SK-N-SH (cell line): ENCODE measurements around the gene TBC1D16. TPM values are rescaled to one million over a fixed set of nuclear protein-coding genes. Genes with fewer than 3 reads are reported as not detected.

Source experiments
- CTCF ChIA-PET: fragments of 300-600, 350-600 bp; formaldehyde crosslinking; extraction: SDS; loops from one replicate; lab custom pipeline; 2021; lab: Yijun Ruan, JAX
- POLR2A ChIA-PET: fragments of 350-600 bp; sonication (Branson Sonifier 250); formaldehyde crosslinking; extraction: SDS; loops from one replicate; lab custom pipeline; 2020; ENCODE audit warnings: antibody characterized with exemption, inconsistent platforms; lab: Yijun Ruan, JAX
- DNase-seq: peaks from one replicate; pipeline ENCODE4 v3.0.0; 2012
- H2AFZ ChIP-seq: fragments of 200-600 bp; sonication (generic); 2 replicates; pipeline ENCODE4 v1.8.1; 2016; ENCODE audit warnings: antibody characterized with exemption, mild to moderate bottlenecking, low read depth
- H3F3A ChIP-seq: fragments of 200-600 bp; sonication (generic); replicated peaks from 2 replicates; pipeline ENCODE3; 2016; ENCODE audit warnings: antibody characterized with exemption, mild to moderate bottlenecking; ENCODE audit not compliant: insufficient read depth
- H3K27ac ChIP-seq, 2 experiments: fragments of 200-500 bp in 1 of 2; fragments of 200-600 bp in 1 of 2; sonication (Bioruptor generic) in 1 of 2; sonication (generic), shearing (Covaris generic) in 1 of 2; 2 replicates each; pipeline versions ENCODE4 v1.5.1 to v1.6.1; 2014 to 2016; ENCODE audit warnings: low read depth in 2 of 2, inconsistent platforms in 1 of 2, low read length in 1 of 2, mild to moderate bottlenecking in 1 of 2, mixed read lengths in 1 of 2
- H3K27me3 ChIP-seq: fragments of 200-600 bp; sonication (generic), shearing (Covaris generic); 2 replicates; pipeline ENCODE4 v1.6.1; 2016; ENCODE audit warnings: mixed run types; ENCODE audit not compliant: insufficient read depth
- H3K36me3 ChIP-seq, 2 experiments: fragments of 200-500 bp in 1 of 2; fragments of 200-600 bp in 1 of 2; sonication (Bioruptor generic) in 1 of 2; sonication (generic) in 1 of 2; replicated peaks in 1 of 2; 2 replicates each; pipeline versions ENCODE3 to v1.5.1; 2014 to 2016; ENCODE audit warnings: low read length in 1 of 2, mild to moderate bottlenecking in 1 of 2; ENCODE audit not compliant: insufficient read depth in 2 of 2, control insufficient read depth in 1 of 2
- H3K4me1 ChIP-seq, 2 experiments: fragments of 200-500 bp in 1 of 2; fragments of 200-600 bp in 1 of 2; sonication (Bioruptor generic) in 1 of 2; sonication (generic), shearing (Covaris generic) in 1 of 2; 2 replicates each; pipeline versions ENCODE4 v1.5.1 to v1.6.1; 2014 to 2016; ENCODE audit warnings: low read depth in 1 of 2, low read length in 1 of 2, mixed run types in 1 of 2; ENCODE audit not compliant: insufficient read depth in 2 of 2, control insufficient read depth in 1 of 2
- H3K4me2 ChIP-seq: fragments of 200-600 bp; sonication (generic), shearing (Covaris generic); 2 replicates; pipeline ENCODE4 v1.6.1; 2017; ENCODE audit warnings: mixed run types
- H3K4me3 ChIP-seq, 2 experiments: fragments of 200-500 bp in 1 of 2; fragments of 200-600 bp in 1 of 2; sonication (Bioruptor generic) in 1 of 2; sonication (generic), shearing (Covaris generic) in 1 of 2; 2 replicates each; pipeline versions ENCODE4 v1.5.1 to v1.8.1; 2014 to 2016; ENCODE audit warnings: low read depth in 2 of 2, inconsistent platforms in 1 of 2, low read length in 1 of 2, mild to moderate bottlenecking in 1 of 2, mixed read lengths in 1 of 2, moderate library complexity in 1 of 2
- H3K79me2 ChIP-seq: fragments of 200-600 bp; sonication (generic); 2 replicates; pipeline ENCODE4 v1.8.1; 2017; ENCODE audit warnings: mild to moderate bottlenecking; ENCODE audit not compliant: insufficient read depth
- H3K9ac ChIP-seq: fragments of 200-600 bp; sonication (generic); 2 replicates; pipeline ENCODE4 v1.6.1; 2017; ENCODE audit warnings: mixed run types
- H3K9me2 ChIP-seq: fragments of 200-600 bp; sonication (generic); 2 replicates; pipeline ENCODE4 v1.6.1; 2017; ENCODE audit warnings: mixed run types
- H3K9me3 ChIP-seq: fragments of 200-600 bp; sonication (generic); 2 replicates; pipeline ENCODE4 v1.6.1; 2017; ENCODE audit warnings: mixed run types, mild to moderate bottlenecking, moderate library complexity
- H4K20me1 ChIP-seq: fragments of 200-600 bp; sonication (generic); 2 replicates; pipeline ENCODE4 v1.6.1; 2017; ENCODE audit warnings: mild to moderate bottlenecking, mixed run types; ENCODE audit not compliant: insufficient read depth
- CHD2 ChIP-seq: fragments of 150-350 bp; IDR thresholded peaks from 2 replicates; pipeline ENCODE4 v1.6.1; 2018; ENCODE audit warnings: low read length; ENCODE audit not compliant: partially characterized antibody
- EZH2phosphoT487 ChIP-seq: fragments of 200-600 bp; sonication (generic); IDR thresholded peaks from 2 replicates; pipeline ENCODE4 v1.6.1; 2017; ENCODE audit warnings: low read depth, mixed run types, mild to moderate bottlenecking, antibody characterized with exemption, moderate library complexity, borderline replicate concordance
- FOSL2 ChIP-seq: IDR thresholded peaks from 2 replicates; pipeline ENCODE4 v1.4.0; 2012; ENCODE audit warnings: low read depth, mild to moderate bottlenecking, moderate library complexity, borderline replicate concordance
- FOXJ3 ChIP-seq: sonication (generic); formaldehyde crosslinking; IDR thresholded peaks from 2 replicates; pipeline ENCODE4 v1.5.1; 2020; ENCODE audit warnings: mild to moderate bottlenecking, missing genetic modification reagents
- GATA2 ChIP-seq: sonication (generic); formaldehyde crosslinking; IDR thresholded peaks from 2 replicates; pipeline ENCODE4 v1.5.0; 2020; ENCODE audit warnings: mild to moderate bottlenecking, missing genetic modification reagents
- IRF3 ChIP-seq: fragments of 150-350 bp; IDR thresholded peaks from 2 replicates; pipeline ENCODE4 v1.6.1; 2016; ENCODE audit warnings: mild to moderate bottlenecking, low read depth, low read length
- NFIC ChIP-seq: IDR thresholded peaks from 2 replicates; pipeline ENCODE4 v1.4.0; 2012; ENCODE audit warnings: borderline replicate concordance
- RAD21 ChIP-seq: IDR thresholded peaks from 2 replicates; pipeline ENCODE4 v1.6.1; 2012; ENCODE audit warnings: mild to moderate bottlenecking, low read length
- RCOR1 ChIP-seq: fragments of 150-350 bp; IDR thresholded peaks from 2 replicates; pipeline ENCODE4 v1.6.1; 2017; ENCODE audit warnings: antibody characterized with exemption, low read length
- RFX5 ChIP-seq: IDR thresholded peaks from 2 replicates; pipeline ENCODE4 v1.6.1; 2012; ENCODE audit warnings: mild to moderate bottlenecking, improper control_type of control experiment, low read length
- RXRA ChIP-seq: IDR thresholded peaks from 2 replicates; pipeline ENCODE4 v1.4.0; 2012; ENCODE audit warnings: low read depth, mild to moderate bottlenecking, borderline replicate concordance
- SIN3A ChIP-seq: IDR thresholded peaks from 2 replicates; pipeline ENCODE4 v1.6.1; 2012; ENCODE audit warnings: low read depth, mild to moderate bottlenecking, low read length, moderate library complexity, borderline replicate concordance
- TAF1 ChIP-seq: IDR thresholded peaks from 2 replicates; pipeline ENCODE4 v1.6.1; 2012; ENCODE audit warnings: low read depth, mild to moderate bottlenecking, low read length, moderate library complexity, borderline replicate concordance
- TCF12 ChIP-seq: IDR thresholded peaks from 2 replicates; pipeline ENCODE4 v1.4.0; 2012
- TEAD4 ChIP-seq: IDR thresholded peaks from 2 replicates; pipeline ENCODE4 v1.4.0; 2012; ENCODE audit warnings: mild to moderate bottlenecking, borderline replicate concordance; ENCODE audit not compliant: insufficient read depth
- USF1 ChIP-seq: IDR thresholded peaks from 2 replicates; pipeline ENCODE4 v1.4.0; 2012; ENCODE audit warnings: low read depth, borderline replicate concordance
- WGBS: methylation state at CpG from one replicate; pipeline ENCODE4 v1.1.6; 2017; ENCODE audit warnings: low lambda C conversion rate; 5-methylcytosine and 5-hydroxymethylcytosine counted together
- polyA plus RNA-seq, 3 experiments: library from polyadenylated mRNA; depleted of rRNA; stranded (reverse); fragments of >200 nt; gene quantifications; 2 replicates each; pipeline ENCODE4 v1.2.3, GENCODE V29; 2012

Gene TBC1D16
- polyA plus RNA-seq, 1 of the 3 experiments (the other 2 are of a cell fraction), result 14.5 TPM

- TF ChIP-seq RCOR1 (no peak), CHD2 (no peak), EZH2phosphoT487 (no peak), TCF12 (no peak)
These were observed 105.4 kb downstream of the TBC1D16 start (continued) for GRCh38 chr17:79930062-79930876.

- peaks cover 6 to 22% of the 10 kb centered on the region in 2 experiments; a peak in 2 of 4 replicates for H3K4me1 ChIP-seq
- no peak overlapping the region for H3K27ac ChIP-seq
- H3K9me2 ChIP-seq, result no peaks in the 10 kb centered on the region
- no peaks in the 10 kb centered on the region for H3K27me3 ChIP-seq
- H4K20me1 ChIP-seq, result no peaks in the 10 kb centered on the region
- H3K9ac ChIP-seq, result no peak overlapping the region
- peak overlapping the region; percentile 92 for H3K4me2 ChIP-seq
- TF ChIP-seq RXRA, result no peak
- no peak for TF ChIP-seq TEAD4
- no peak for TF ChIP-seq RAD21
- no peak for TF ChIP-seq IRF3
- TF ChIP-seq NFIC, result no peak
- no peak for TF ChIP-seq EZH2phosphoT487
- TF ChIP-seq FOXJ3 (CRISPR knock-in tag), result no peak
- no peak for TF ChIP-seq TAF1
- no peak for TF ChIP-seq GATA2 (CRISPR knock-in tag)
- no peak for TF ChIP-seq RFX5
- no peak for TF ChIP-seq SIN3A
- no peak for TF ChIP-seq USF1
- TF ChIP-seq FOSL2, result no peak
- TF ChIP-seq, all 33 proteins: peak for 0
- no peaks in the 10 kb centered on the region for H3K9me3 ChIP-seq
- peak overlapping the region in 1 of 2 experiments; percentile 60; a peak in 3 of 4 replicates for H3K4me3 ChIP-seq
- CTCF ChIA-PET, result interaction anchor here (0.8 to 1.3 kb wide), 4 partner anchors 54 to 152 kb away, joined by 3 to 4 read pairs (median 3); no protein-coding TSS in a partner anchor
- 84% methylated on average over 21 of the region's 25 CpGs for WGBS
- no peaks in the 10 kb centered on the region for H3K79me2 ChIP-seq
- H2AFZ ChIP-seq, result no peak overlapping the region
- POLR2A ChIA-PET, result no interaction called here
- H3K36me3 ChIP-seq, result no peaks in the 10 kb centered on the region
- H3F3A ChIP-seq, result peaks cover 4% of the 10 kb centered on the region
- DNase-seq, result no peak
These were observed 106.2 kb downstream of the TBC1D16 start for GRCh38 chr17:79929257-79930061.
